Measurements from ENCODE around the gene PODXL2. TPM values are rescaled to one million over a fixed set of nuclear protein-coding genes. Genes with fewer than 3 reads are reported as not detected.
"Not testable (repeated sequence)": the region's sequence is repeated elsewhere in the genome, so short reads cannot be mapped to it uniquely, and the experiment has no call there.

The PODXL2 gene
- total RNA-seq, 2 donors from 2014 or later, result 0.14 to 1.4 TPM

DNA sequence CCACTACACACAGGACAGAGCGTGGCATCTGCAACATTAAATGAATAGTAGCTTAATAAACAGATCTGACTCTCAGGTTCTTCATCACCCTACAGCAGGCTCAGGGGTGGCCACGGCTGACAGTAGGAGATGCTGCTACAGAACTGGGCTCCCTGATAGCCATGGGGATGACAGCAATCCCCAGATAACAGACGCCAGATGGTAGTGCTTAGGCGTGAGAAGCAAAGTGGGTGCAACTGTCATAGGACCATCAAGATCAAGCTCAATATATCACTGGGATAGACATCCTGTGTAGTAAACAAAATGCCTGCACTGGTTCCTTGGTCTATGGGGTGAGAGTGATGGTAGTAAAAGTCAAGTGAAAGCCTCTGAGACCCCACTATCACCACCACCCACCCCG, 35.8 kb upstream of the PODXL2 start:
- ATAC-seq (replicated peaks in 1 of 2), result no peak
- Mint-ChIP-seq H3K9me3 (no peaks in the 10 kb centered on the region), H3K27ac (no peak overlapping the region), H3K4me1 (ENCODE audit: low read depth) (peaks cover 36% of the 10 kb centered on the region), H3K27me3 (ENCODE audit: low read depth) (no peaks in the 10 kb centered on the region), H3K36me3 (ENCODE audit: insufficient read depth in 2 of 2) (no peaks in the 10 kb centered on the region), H3K4me3 (no peak overlapping the region)
- no peak for DNase-seq

GRCh38 chr3:127595303-127595702, 33.7 kb upstream of the PODXL2 start:
- Mint-ChIP-seq H3K4me1 (ENCODE audit: low read depth) (peaks cover 38% of the 10 kb centered on the region), H3K4me3 (no peak overlapping the region), H3K27ac (no peak overlapping the region), H3K9me3 (no peaks in the 10 kb centered on the region), H3K27me3 (ENCODE audit: low read depth) (no peaks in the 10 kb centered on the region), H3K36me3 (ENCODE audit: insufficient read depth in 2 of 2) (peaks cover 5 to 9% of the 10 kb centered on the region in 2 donors)
- no peak for DNase-seq
- ATAC-seq (replicated peaks in 1 of 2), result no peak

- Mint-ChIP-seq H3K27me3 (ENCODE audit: low read depth) (no peaks in the 10 kb centered on the region), H3K4me1 (ENCODE audit: low read depth) (peaks cover 47% of the 10 kb centered on the region), H3K9me3 (no peaks in the 10 kb centered on the region), H3K36me3 (ENCODE audit: insufficient read depth in 2 of 2) (peaks cover 7 to 21% of the 10 kb centered on the region in 2 donors), H3K4me3 (peak overlapping the region; percentile 87 to 92), H3K27ac (peak overlapping the region; percentile 68)
- ATAC-seq (replicated peaks in 1 of 2), result no peak
- no peak for DNase-seq
Observed at GRCh38 chr3:127597020-127597771, 31.8 kb upstream of the PODXL2 start.

- H3K27ac Mint-ChIP-seq, result peak overlapping the region; percentile 97
- no peaks in the 10 kb centered on the region for H3K9me3 Mint-ChIP-seq
- peaks cover 11 to 34% of the 10 kb centered on the region in 2 donors for H3K36me3 Mint-ChIP-seq (ENCODE audit: insufficient read depth in 2 of 2)
- H3K27me3 Mint-ChIP-seq (ENCODE audit: low read depth), result no peaks in the 10 kb centered on the region
- H3K4me3 Mint-ChIP-seq, result peak overlapping the region; percentile 87 to 92
- DNase-seq (no peak), ATAC-seq (replicated peaks in 1 of 2) (no peak)
- peaks cover 53% of the 10 kb centered on the region for H3K4me1 Mint-ChIP-seq (ENCODE audit: low read depth)
Observed at GRCh38 chr3:127598841-127599570, 30.0 kb upstream of the PODXL2 start.

DNA sequence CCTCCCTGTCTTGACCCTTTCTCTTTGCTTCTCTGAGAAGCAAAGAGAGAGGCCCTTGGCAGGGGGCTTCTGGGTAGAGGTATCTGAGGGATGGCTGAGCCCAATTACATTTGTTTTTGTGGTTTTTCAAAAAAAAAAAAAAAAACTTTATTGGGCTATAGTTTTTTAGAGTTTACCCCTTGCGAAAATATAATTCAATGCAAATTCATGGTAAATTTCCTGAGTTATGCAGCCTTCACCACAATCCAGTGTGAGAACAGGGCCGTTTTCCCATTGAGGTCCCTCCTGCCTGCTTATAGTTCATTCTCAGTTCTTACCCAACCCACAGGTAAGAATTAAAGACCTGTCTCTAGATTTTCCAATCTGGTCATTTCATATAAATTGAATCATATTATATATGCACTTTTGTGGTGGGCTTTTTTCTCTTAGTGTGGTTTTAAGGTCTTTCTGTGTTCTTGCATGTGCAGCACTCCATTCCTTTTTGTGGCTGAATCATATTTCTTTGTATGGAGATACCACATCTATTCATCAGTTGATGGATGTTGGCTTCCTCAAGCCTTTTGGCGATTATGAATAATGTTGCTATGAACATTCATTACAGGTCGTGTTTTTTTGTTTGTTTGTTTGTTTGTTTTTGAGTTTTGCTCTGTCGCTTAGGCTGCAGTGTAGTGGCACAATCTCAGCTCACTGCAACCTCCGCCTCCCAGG, 28.1 kb upstream of the PODXL2 start:
- peak overlapping the region; percentile 10 for H3K27ac Mint-ChIP-seq
- ATAC-seq (replicated peaks in 1 of 2), result no peak
- H3K36me3 Mint-ChIP-seq (ENCODE audit: insufficient read depth in 2 of 2), result peaks cover 17 to 48% of the 10 kb centered on the region in 2 donors
- H3K4me3 Mint-ChIP-seq, result peak overlapping the region; percentile 61 to 87
- no peak for DNase-seq
- H3K27me3 Mint-ChIP-seq (ENCODE audit: low read depth), result no peaks in the 10 kb centered on the region
- H3K4me1 Mint-ChIP-seq (ENCODE audit: low read depth), result peaks cover 53% of the 10 kb centered on the region
- H3K9me3 Mint-ChIP-seq, result no peaks in the 10 kb centered on the region

GRCh38 chr3:127604035-127604434, 24.9 kb upstream of the PODXL2 start:
- H3K9me3 Mint-ChIP-seq, result no peaks in the 10 kb centered on the region
- H3K4me3 Mint-ChIP-seq, result no peak overlapping the region

GRCh38 chr3:127604546-127605165, 24.3 kb upstream of the PODXL2 start:
- Mint-ChIP-seq H3K36me3 (ENCODE audit: insufficient read depth in 2 of 2) (peaks cover 30 to 72% of the 10 kb centered on the region in 2 donors), H3K27ac (no peak overlapping the region), H3K27me3 (ENCODE audit: low read depth) (no peaks in the 10 kb centered on the region), H3K4me3 (no peak overlapping the region), H3K9me3 (no peaks in the 10 kb centered on the region), H3K4me1 (ENCODE audit: low read depth) (peaks cover 40% of the 10 kb centered on the region)
- ATAC-seq (replicated peaks in 1 of 2) (no peak), DNase-seq (no peak)

More at GRCh38 chr3:127604035-127604434, 24.9 kb upstream of the PODXL2 start:
- H3K4me1 Mint-ChIP-seq (ENCODE audit: low read depth), result peaks cover 44% of the 10 kb centered on the region
- no peaks in the 10 kb centered on the region for H3K27me3 Mint-ChIP-seq (ENCODE audit: low read depth)
- DNase-seq, result no peak
- H3K27ac Mint-ChIP-seq, result no peak overlapping the region
- peaks cover 30 to 73% of the 10 kb centered on the region in 2 donors for H3K36me3 Mint-ChIP-seq (ENCODE audit: insufficient read depth in 2 of 2)
- no peak for ATAC-seq (replicated peaks in 1 of 2)

DNA sequence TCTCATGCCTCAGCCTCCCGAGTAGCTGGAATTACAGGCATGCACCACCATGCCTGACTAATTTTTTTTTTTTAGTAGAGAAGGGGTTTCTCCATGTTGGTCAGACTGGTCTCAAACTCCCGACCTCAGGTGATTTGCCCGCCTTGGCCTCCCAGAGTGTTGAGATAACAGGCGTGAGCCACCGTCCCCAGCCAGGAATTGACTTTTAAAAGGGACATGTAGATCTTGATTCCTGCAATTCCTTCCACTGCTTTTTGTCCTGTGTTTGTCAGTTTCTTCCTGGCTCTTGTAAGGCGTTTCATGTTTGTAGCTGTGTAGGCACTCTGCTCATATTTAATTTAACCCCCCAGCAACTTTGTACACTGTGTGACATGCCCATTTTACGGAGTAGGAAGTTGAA, 23.4 kb upstream of the PODXL2 start:
- not testable (repeated sequence) for DNase-seq; H3K27me3 Mint-ChIP-seq (ENCODE audit: low read depth); H3K4me3 Mint-ChIP-seq; H3K9me3 Mint-ChIP-seq; ATAC-seq (replicated peaks in 1 of 2); H3K27ac Mint-ChIP-seq
- H3K36me3 Mint-ChIP-seq (ENCODE audit: insufficient read depth in 2 of 2), result peaks cover 30 to 77% of the 10 kb centered on the region in 2 donors
- peaks cover 33% of the 10 kb centered on the region for H3K4me1 Mint-ChIP-seq (ENCODE audit: low read depth)

GRCh38 chr3:127606086-127606805, 22.7 kb upstream of the PODXL2 start:
- H3K4me1 Mint-ChIP-seq (ENCODE audit: low read depth), result peaks cover 29% of the 10 kb centered on the region
- H3K27ac Mint-ChIP-seq, result no peak overlapping the region
- H3K36me3 Mint-ChIP-seq (ENCODE audit: insufficient read depth in 2 of 2), result peaks cover 28 to 78% of the 10 kb centered on the region in 2 donors
- H3K27me3 Mint-ChIP-seq (ENCODE audit: low read depth), result no peaks in the 10 kb centered on the region
- H3K9me3 Mint-ChIP-seq, result no peaks in the 10 kb centered on the region
- DNase-seq (no peak), ATAC-seq (replicated peaks in 1 of 2) (no peak)
- no peak overlapping the region for H3K4me3 Mint-ChIP-seq

DNA sequence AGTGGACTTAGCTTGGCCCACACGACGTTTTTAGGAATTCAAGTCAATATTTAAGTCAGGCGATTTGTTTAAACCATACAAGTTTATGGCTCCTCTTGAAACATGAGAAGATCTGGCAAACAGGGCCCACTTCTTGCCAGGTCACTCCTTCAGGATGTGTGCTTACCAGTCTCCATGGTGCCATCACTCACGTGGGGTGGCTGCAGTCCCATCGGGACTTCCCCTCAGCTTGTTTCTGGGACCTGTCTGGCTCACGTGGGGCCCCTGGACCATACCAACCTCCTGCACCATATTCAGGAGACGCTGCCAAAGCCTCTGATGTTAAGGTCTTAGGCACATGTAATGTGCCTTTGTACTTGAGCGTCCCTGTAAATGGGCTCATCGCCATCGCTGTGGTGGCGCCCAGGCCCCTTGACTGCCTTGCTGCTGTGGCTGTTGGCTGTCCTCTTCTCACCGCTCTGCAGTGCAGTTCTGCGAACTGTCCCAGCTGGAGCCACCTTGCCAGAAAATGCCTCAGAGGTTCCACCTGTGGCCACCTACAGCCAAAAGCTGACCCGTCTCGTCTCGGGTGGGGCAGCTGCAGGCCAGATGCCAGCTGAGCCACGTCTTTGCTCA, 21.9 kb upstream of the PODXL2 start:
- no peaks in the 10 kb centered on the region for H3K27me3 Mint-ChIP-seq (ENCODE audit: low read depth)
- H3K4me1 Mint-ChIP-seq (ENCODE audit: low read depth), result peaks cover 22% of the 10 kb centered on the region
- peaks cover 29 to 75% of the 10 kb centered on the region in 2 donors for H3K36me3 Mint-ChIP-seq (ENCODE audit: insufficient read depth in 2 of 2)
- ATAC-seq (replicated peaks in 1 of 2) (no peak), DNase-seq (no peak)
- H3K9me3 Mint-ChIP-seq, result no peaks in the 10 kb centered on the region
- no peak overlapping the region for H3K4me3 Mint-ChIP-seq
- no peak overlapping the region for H3K27ac Mint-ChIP-seq

GRCh38 chr3:127607675-127608361, 21.2 kb upstream of the PODXL2 start:
- no peak for DNase-seq
- Mint-ChIP-seq H3K27me3 (ENCODE audit: low read depth) (no peaks in the 10 kb centered on the region), H3K27ac (no peak overlapping the region), H3K4me1 (ENCODE audit: low read depth) (peaks cover 19% of the 10 kb centered on the region), H3K4me3 (no peak overlapping the region), H3K36me3 (ENCODE audit: insufficient read depth in 2 of 2) (peaks cover 28 to 73% of the 10 kb centered on the region in 2 donors), H3K9me3 (no peaks in the 10 kb centered on the region)
- ATAC-seq (replicated peaks in 1 of 2), result no peak

DNA sequence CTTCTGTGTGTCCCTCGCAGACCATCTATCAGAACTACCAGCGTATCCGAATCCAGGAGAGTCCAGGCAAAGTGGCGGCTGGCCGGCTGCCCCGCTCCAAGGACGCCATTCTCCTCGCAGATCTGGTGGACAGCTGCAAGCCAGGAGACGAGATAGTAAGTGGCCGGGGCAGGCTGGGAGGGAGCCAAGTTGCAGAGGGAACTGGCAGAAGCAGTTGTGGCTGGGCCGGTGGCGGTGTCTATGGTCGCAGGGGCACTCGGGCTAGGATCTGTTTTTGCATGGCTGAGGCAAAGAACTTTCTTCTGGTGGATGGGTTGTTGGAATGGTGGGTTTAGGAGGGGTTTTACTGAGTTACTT, 20.6 kb upstream of the PODXL2 start:
- Mint-ChIP-seq H3K27ac (no peak overlapping the region), H3K4me1 (ENCODE audit: low read depth) (peaks cover 19% of the 10 kb centered on the region), H3K36me3 (ENCODE audit: insufficient read depth in 2 of 2) (peaks cover 28 to 73% of the 10 kb centered on the region in 2 donors), H3K4me3 (no peak overlapping the region), H3K9me3 (no peaks in the 10 kb centered on the region), H3K27me3 (ENCODE audit: low read depth) (no peaks in the 10 kb centered on the region)
- DNase-seq (no peak), ATAC-seq (replicated peaks in 1 of 2) (no peak)

Data from activated T-cell treated with anti-CD3 and anti-CD28 coated beads, Interleukin-2, amount 50 U/mL, for 72 hours (primary cell).